Measurements from ENCODE around the gene ATXN7L1. TPM values are rescaled to one million over a fixed set of nuclear protein-coding genes. Genes with fewer than 3 reads are reported as not detected.
A peak's percentile ranks its signal among the peaks of the same experiment; 100 is the strongest.

The ATXN7L1 gene
- total and polyA plus RNA-seq, 2 of the 13 experiments (the other 11 are each of a cell fraction or from before 2014, with no cell fraction given): 4.1 to 7.8 TPM

DNA sequence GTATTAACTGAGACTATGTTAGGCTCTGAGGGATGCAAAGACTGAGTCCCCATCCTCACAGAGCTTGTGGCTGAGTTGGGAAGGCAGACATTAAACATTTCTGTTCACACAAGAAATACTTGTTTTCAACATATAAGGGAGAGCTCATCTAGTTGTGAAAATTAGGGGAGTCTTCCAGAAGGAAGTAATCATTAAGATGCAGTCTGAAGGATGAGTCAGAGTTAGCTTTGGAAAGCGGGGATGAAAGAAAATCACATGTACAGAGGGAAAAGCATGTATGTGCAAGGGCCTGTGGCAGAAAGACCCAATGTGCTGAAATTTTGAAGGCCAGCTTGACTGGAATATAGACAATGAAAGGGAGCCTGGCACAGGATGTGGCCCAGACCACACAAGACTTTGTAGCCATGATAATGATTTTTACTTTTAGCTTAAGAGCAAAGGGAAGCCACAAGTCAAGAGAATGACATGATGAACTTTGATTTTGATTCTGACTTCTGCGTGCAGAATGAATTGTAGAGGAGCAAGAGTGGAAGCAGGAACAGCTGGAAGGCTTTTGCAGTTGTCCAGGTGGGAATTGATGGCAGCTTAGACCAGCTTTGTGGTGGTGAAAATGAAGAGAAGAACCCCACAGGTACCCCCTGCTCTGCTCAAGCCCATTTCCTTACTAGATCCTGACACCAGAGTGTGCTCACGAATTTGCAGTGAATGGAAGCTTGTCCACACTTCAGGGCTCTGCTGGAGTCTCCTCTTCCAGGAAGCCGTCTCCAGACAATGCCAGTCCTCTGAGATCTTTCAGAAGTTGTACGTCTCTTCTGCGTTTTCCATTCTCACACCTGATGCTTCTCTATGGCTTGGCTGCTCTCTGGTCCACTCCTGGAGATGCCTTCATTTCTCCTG lies 115.6 kb downstream of the ATXN7L1 start:
- Histone ChIP-seq H3K4me1 (ENCODE audit: insufficient read depth, low read length) (no peaks in the 10 kb centered on the region), H3K4me3 (replicated peaks in 1 of 3; ENCODE audit: insufficient read depth in 1 of 3, low read depth in 2 of 3, low read length in 3 of 3) (no peak overlapping the region), H3K27ac (ENCODE audit: extremely low read length, insufficient read depth, low read length) (no peak overlapping the region), H2AFZ (ENCODE audit: low read length) (no peak overlapping the region), H3K27me3 (ENCODE audit: control insufficient read depth in 1 of 2, insufficient read depth in 2 of 2, low read length in 2 of 2) (no peaks in the 10 kb centered on the region), H4K20me1 (ENCODE audit: insufficient read depth, low read length) (no peaks in the 10 kb centered on the region), H3K79me2 (ENCODE audit: insufficient read depth, low read length) (no peaks in the 10 kb centered on the region), H3K36me3 (replicated peaks in 1 of 2; ENCODE audit: control insufficient read depth in 1 of 2, insufficient read depth in 2 of 2, low read length in 2 of 2) (no peaks in the 10 kb centered on the region), H3K4me2 (ENCODE audit: low read depth, low read length) (no peak overlapping the region), H3K9ac (ENCODE audit: insufficient read depth, low read depth, low read length) (no peak overlapping the region), H3K9me3 (ENCODE audit: low read length) (no peaks in the 10 kb centered on the region)
- intact Hi-C loops (cut with micrococcal nuclease; ENCODE audit: unreplicated experiment): loop anchor here (1.0 to 2.0 kb wide), 4 partner anchors 108 to 282 kb away; no protein-coding TSS in a partner anchor
- TF ChIP-seq, protein P1, sequence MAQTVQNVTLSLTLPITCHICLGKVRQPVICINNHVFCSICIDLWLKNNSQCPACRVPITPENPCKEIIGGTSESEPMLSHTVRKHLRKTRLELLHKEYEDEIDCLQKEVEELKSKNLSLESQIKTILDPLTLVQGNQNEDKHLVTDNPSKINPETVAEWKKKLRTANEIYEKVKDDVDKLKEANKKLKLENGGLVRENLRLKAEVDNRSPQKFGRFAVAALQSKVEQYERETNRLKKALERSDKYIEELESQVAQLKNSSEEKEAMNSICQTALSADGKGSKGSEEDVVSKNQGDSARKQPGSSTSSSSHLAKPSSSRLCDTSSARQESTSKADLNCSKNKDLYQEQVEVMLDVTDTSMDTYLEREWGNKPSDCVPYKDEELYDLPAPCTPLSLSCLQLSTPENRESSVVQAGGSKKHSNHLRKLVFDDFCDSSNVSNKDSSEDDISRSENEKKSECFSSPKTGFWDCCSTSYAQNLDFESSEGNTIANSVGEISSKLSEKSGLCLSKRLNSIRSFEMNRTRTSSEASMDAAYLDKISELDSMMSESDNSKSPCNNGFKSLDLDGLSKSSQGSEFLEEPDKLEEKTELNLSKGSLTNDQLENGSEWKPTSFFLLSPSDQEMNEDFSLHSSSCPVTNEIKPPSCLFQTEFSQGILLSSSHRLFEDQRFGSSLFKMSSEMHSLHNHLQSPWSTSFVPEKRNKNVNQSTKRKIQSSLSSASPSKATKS (CRISPR knock-in tag; IDR thresholded peaks at IDR 0.05): no peak
- TF ChIP-seq, protein P2, sequence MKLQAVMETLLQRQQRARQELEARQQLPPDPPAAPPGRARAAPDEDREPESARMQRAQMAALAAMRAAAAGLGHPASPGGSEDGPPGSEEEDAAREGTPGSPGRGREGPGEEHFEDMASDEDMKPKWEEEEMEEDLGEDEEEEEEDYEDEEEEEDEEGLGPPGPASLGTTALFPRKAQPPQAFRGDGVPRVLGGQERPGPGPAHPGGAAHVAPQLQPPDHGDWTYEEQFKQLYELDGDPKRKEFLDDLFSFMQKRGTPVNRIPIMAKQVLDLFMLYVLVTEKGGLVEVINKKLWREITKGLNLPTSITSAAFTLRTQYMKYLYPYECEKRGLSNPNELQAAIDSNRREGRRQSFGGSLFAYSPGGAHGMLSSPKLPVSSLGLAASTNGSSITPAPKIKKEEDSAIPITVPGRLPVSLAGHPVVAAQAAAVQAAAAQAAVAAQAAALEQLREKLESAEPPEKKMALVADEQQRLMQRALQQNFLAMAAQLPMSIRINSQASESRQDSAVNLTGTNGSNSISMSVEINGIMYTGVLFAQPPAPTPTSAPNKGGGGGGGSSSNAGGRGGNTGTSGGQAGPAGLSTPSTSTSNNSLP (IDR thresholded peaks at IDR 0.05; ENCODE audit: low read depth, low read length): 0 out of 2 replicates have a peak, but pooled peaks have one; percentile 2
- no TSS peak for BruUV-seq (replicated peaks)
- ATAC-seq (no peak), FAIRE-seq (no peak), DNase-seq (ENCODE audit: low spot score) (no peak)
- in situ Hi-C loops (cut with HindIII; ENCODE audit: extremely low pct_ligation_motif_present, low pct_unique_long_range_greater_than_20kb): loop anchor here (5.0 to 10.0 kb wide), 3 partner anchors 117 to 282 kb away; partner anchors contain the start of gene ATXN7L1
- ChIA-PET CTCF (ENCODE audit: low intra/inter-chr PET ratio, low total read pairs) (interaction anchor here (3.7 kb wide), 1 partner anchor 281 kb away, joined by 29 read pairs; no protein-coding TSS in a partner anchor), POLR2A (no interaction called here)
- WGBS (ENCODE audit: low lambda C conversion rate): 97% methylated on average over 6 of the region's 6 CpGs
